Measurements from ENCODE around the gene VPREB3.

VPREB3 gene

DNA sequence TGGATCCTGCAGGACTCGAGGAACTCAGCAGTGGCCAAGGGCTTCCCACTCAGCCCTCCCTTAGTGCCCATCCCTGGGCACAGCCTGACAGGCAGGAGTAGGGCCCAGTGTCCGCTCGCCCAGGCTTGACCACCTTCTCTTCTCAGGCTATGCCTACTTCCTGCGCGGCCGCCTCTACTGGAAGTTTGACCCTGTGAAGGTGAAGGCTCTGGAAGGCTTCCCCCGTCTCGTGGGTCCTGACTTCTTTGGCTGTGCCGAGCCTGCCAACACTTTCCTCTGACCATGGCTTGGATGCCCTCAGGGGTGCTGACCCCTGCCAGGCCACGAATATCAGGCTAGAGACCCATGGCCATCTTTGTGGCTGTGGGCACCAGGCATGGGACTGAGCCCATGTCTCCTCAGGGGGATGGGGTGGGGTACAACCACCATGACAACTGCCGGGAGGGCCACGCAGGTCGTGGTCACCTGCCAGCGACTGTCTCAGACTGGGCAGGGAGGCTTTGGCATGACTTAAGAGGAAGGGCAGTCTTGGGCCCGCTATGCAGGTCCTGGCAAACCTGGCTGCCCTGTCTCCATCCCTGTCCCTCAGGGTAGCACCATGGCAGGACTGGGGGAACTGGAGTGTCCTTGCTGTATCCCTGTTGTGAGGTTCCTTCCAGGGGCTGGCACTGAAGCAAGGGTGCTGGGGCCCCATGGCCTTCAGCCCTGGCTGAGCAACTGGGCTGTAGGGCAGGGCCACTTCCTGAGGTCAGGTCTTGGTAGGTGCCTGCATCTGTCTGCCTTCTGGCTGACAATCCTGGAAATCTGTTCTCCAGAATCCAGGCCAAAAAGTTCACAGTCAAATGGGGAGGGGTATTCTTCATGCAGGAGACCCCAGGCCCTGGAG, 29.3 kb upstream of the VPREB3 start:
- no peak for DNase-seq (ENCODE audit: low read depth in 2 of 3, low spot score in 1 of 3)

DNA sequence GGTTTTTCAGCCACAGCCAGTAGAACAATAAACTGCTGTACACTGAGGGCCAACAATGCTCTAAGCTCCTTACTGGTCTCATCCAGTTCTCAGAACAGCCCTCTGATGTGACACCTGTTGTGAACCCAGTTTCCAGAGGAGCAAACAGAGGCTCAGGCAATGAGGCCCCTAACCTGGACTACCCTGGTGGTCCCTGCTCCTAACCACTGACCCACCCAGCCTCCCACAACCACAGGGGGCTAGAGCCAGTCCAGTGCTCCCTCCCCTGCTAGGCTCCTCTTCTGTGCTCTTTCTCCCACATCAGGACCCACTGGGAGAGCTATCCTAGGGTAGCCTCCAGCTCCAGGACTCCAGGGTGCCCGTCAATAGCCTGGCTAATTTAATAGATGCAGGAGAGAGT, 28.5 kb upstream of the VPREB3 start:
- no peak for DNase-seq (ENCODE audit: low read depth in 2 of 3, low spot score in 1 of 3)

GRCh38 chr22:23782252-23782651, 28.0 kb upstream of the VPREB3 start:
- DNase-seq (ENCODE audit: low read depth in 2 of 3, low spot score in 1 of 3), result no peak

GRCh38 chr22:23781511-23782183, 27.4 kb upstream of the VPREB3 start:
- no peak for DNase-seq (ENCODE audit: low read depth in 2 of 3, low spot score in 1 of 3)

- DNase-seq (ENCODE audit: low read depth in 2 of 3, low spot score in 1 of 3), result no peak
These were observed 26.8 kb upstream of the VPREB3 start for GRCh38 chr22:23781065-23781464.

GRCh38 chr22:23780146-23780748, 26.0 kb upstream of the VPREB3 start:
- DNase-seq (ENCODE audit: low read depth in 2 of 3, low spot score in 1 of 3), result no peak

DNA sequence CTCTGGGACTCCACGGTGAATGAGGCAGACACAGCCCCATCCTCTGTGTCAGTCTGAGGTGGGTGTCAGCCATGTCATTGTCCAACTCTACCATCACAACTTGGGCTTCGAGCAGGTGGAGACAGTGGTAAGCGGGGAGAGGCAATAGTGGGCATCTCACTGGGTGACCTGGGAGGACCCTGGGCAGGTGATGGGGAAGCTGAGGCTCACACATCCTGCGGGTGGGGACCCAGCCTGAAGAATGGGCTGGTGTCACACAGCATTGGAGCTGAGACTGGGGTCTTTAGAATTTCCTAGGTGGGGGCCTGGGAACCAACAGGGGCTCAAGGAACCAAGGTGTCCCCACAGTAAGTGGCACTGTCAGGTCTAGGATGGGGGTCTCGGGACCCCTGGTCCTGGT, 25.5 kb upstream of the VPREB3 start:
- no peak for DNase-seq (ENCODE audit: low read depth in 2 of 3, low spot score in 1 of 3)

DNA sequence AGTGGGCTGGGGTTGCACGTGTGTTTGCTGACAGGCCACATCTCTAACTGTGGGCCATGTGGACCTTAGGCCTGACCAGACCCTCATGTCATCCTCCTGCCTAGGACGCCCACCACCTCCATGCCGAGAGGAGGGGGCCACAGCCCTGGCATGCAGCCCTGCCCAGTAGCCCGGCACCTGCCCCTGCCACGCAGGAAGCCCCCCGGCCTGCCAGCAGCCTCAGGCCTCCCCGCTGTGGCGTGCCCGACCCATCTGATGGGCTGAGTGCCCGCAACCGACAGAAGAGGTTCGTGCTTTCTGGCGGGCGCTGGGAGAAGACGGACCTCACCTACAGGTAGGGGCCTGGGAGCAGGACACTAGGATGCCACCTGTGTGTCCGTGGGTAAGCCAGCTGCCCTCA, 24.9 kb upstream of the VPREB3 start:
- no peak for DNase-seq (ENCODE audit: low read depth in 2 of 3, low spot score in 1 of 3)

DNA sequence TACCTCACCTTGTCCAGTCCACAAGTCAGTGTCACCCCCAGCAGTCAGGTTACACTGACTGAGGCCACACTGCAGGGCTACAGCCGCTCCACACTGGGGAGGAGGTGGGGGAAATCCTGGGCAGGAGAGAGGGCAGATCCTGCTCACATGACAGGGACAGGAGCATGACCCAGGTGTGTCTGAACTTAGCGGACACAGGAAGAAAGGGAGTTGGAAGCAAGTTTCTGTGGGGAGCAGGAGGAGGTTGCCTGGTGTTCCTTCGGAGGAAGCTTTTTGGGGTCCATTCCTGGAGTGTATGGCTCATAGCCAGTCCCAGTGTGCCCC, 24.3 kb upstream of the VPREB3 start:
- DNase-seq (ENCODE audit: low read depth in 2 of 3, low spot score in 1 of 3), result no peak

DNA sequence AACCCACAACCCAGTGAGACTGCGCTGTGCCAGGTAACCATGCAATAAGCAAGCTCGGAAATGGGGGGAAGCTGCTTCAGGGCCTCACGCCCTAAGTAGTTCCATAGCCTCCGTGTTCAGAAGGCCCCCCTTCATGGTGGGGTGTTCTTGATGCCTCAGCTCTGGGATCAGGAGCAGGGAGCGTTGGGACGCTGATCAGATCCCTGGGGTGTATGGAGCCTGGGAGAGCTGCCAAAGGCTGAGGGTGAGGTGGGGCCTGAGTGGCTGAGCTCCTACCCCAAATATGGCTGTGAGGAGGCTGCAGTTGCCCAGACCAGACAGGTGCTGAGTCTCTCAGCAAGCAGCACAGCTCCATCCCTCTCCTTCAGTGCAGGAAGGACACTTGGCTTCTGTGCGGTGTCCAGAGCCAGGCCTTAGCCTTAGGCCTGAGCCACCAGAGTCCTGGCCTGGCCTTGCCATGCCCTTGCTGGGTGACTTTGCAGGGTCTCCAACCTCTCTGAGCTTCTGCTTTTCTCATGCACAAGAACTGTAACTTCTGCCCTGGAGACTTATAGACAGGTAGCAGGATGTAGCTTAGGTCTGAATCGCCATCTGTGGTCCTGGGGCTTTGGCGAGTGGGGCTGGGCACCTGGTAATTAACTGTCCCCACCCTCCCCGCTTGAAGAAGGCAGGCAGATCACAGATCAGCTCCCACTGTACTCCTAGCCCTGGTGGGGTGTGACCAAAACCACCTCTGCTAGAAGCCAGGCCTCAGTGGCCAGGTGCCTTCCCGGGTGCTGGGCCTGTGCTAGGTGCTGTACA, 23.8 kb upstream of the VPREB3 start:
- DNase-seq (ENCODE audit: low read depth in 2 of 3, low spot score in 1 of 3), result no peak

DNA sequence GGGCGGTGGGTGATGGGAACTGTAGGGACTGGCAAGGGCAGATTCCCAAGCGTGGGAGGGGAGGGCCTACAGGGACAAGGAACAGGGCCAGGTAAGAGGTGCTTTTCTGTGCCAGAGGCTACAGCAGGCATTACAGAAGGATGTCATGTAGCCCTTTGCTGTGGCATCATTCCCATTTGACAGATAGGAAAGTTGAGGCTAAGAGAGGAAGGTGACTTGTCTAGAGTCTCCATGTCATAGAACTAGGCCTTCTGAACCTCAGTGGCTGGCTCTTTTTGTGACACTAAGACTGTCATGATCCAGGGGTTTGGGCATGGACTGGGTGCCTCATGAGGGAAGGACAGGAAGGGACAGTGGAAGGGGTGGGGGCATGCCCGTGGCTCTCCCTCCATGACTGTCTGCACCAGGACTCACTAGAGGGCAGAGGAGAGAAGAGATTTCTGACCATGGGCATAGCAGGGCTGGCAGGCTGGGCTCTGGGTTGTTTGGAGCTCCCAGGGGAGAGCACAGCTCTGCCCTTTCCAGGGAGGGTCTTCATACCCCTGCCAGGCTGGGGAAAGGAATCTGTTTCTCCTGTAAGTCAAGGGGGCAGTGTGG, 21.7 kb upstream of the VPREB3 start:
- DNase-seq (ENCODE audit: low read depth in 2 of 3, low spot score in 1 of 3), result no peak

DNA sequence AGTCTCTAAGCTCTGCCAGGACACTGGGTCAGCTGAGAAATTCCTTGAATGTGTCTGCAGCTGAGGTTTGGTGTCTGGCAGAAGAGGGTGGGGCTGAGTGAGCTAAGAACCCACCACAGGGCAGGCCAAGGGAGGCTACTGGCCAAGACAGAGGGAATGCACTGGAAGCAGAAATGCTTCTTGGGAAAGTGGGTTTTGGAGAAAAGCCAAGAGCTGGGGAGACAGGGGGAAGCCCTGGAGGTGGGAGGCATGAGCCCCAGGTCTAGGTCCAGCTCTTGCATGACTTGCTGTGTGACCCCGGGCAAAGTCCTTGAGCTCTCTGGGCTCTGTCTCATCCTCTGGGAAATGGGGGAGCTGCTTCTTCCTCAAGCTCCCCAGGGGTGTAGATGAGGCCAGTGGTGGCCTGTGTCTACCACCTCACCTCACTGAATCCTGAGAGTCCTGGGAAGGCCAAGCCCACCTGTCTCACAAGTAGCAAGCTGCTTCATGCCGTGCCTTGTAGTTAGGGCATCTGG, 20.8 kb upstream of the VPREB3 start:
- DNase-seq (ENCODE audit: low read depth in 2 of 3, low spot score in 1 of 3), result no peak

GRCh38 chr22:23774114-23774921, 20.1 kb upstream of the VPREB3 start:
- DNase-seq (ENCODE audit: low read depth in 2 of 3, low spot score in 1 of 3), result no peak

DNA sequence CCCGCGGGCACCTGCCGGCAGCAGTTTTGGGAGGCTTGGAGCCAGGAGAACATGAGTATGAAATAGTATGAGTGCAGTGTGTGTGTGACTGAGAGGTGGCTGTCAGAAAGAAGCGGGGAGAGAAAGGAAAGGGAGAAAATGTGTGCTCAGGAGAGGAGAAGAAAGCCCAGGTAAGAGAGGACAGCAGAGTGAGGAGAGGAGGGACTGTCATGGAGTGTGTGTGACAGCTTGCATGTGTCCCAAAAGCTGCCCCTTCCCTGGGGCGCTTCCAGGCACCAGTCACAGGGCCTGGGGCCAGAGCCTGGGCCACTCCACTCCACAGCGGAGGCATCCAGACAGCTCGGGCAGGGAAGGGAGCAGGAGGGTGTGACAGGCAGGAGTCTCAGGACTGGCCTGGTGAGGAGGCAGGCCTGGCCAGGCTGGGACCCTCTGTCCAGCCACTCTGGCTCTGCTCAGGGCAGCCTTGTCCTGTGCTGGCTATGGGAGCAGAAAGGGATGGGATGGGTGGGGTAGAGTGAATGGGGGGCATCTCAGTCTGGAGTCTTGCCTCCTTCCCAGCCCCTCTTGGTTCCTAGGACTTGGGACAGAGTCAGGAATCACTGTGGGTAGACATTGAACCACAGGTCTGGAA, 19.4 kb upstream of the VPREB3 start:
- no peak for DNase-seq (ENCODE audit: low read depth in 2 of 3, low spot score in 1 of 3)

GRCh38 chr22:23772649-23773473, 18.6 kb upstream of the VPREB3 start, which contains the start of gene MMP11:
Gene MMP11 (plus strand): TSS chr22:23772849. CDS start chr22:23772871, 22 bp downstream.
- no peak for DNase-seq (ENCODE audit: low read depth in 2 of 3, low spot score in 1 of 3)

DNA sequence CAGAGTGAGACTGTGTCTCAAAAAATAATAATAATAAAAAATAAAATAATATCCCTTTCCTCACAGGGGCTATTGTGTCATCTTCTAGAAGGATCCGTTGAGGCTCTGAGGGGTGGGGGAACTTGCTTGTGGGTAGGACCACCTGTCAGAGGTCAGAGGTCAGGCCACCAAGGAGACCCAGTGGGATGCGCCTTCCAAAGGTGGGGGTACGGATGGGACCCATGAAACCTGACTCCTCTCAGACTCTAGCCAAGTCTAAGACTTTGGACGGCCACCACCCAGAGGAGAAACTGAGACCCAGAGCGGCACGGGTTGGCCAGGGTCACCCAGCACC, 18.1 kb upstream of the VPREB3 start:
- no peak for DNase-seq (ENCODE audit: low read depth in 2 of 3, low spot score in 1 of 3)

DNA sequence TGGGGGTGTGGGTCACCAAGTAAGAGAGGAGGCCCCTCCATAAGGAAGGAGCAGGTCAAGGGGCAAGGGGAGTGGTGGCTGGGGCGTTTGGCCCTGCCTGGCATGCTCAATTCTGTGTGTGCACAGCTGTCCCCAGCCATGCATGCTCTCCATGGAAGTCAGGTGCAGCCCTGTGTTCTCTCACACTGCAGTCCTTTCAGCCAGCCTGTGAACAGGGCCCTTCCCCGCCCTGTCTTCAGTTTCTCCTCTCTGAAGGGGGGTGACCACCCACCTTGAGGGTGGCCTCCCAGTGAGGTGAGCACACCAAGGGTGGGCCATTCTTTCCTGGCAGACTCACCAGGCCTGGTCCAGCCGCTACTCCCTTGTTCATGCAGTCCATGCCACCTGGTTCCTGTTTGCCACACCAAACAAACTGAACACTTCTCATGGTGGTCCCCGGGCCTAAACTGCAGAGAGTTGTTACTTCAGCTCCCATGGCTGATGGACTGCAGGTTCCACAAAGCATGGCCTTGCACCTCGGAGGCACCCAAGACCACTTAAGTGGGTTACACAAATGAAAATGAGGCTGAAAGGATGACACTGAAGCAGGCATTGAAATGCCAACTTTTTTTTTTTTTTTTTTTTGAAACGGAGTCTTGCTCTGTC, 15.2 kb upstream of the VPREB3 start:
- DNase-seq (ENCODE audit: low read depth in 2 of 3, low spot score in 1 of 3), result no peak
